T-cell (primary cell): ENCODE data around the gene INPP4A. TPM values are rescaled to one million over a fixed set of nuclear protein-coding genes. Genes with fewer than 3 reads are reported as not detected.
A peak's percentile ranks its signal among the peaks of the same experiment; 100 is the strongest.

Experiments used
- ATAC-seq, 4 experiments: fragments of 200-7000 bp in 3 of 4; fragments of 150-1000 bp in 1 of 4; cut with Tn5 transposase; replicated peaks in 1 of 4; 1 replicate in 3 of 4; 2 replicates in 1 of 4; pipeline ENCODE4 v1.10.0; 2021; ENCODE audit warnings: moderate library complexity in 3 of 4, mild to moderate bottlenecking in 2 of 4, moderate number of reproducible peaks in 1 of 4
- CTCF ChIA-PET, 2 donors: fragments of 300-600 bp; sonication (Branson Sonifier 250); formaldehyde crosslinking; loops; one replicate each; lab custom pipeline; 2022; ENCODE audit warnings: antibody characterized with exemption in 2 of 2; lab: Charles Lee
- POLR2A ChIA-PET, 2 donors: fragments of 300-600 bp; sonication (Branson Sonifier 250); formaldehyde crosslinking; loops; one replicate each; lab custom pipeline; 2022; ENCODE audit warnings: antibody characterized with exemption in 2 of 2; lab: Charles Lee
- DNase-seq, 35 experiments: peaks; one replicate each; pipeline versions ENCODE4 v3.0.0 to v3.0.0-alpha.2; 2013 to 2023
- H3K27ac ChIP-seq: one replicate; pipeline ENCODE4 v1.5.1; 2013; ENCODE audit warnings: low read length
- H3K27me3 ChIP-seq, 2 experiments: replicated peaks in 1 of 2; 1 replicate in 1 of 2; 2 replicates in 1 of 2; pipeline versions ENCODE4 v1.6.1 to v1.7.0; 2013; ENCODE audit warnings: low read length in 1 of 2, mixed read lengths in 1 of 2; ENCODE audit not compliant: control insufficient read depth in 2 of 2, insufficient read depth in 2 of 2; ENCODE audit errors: extremely low read depth in 1 of 2
- H3K36me3 ChIP-seq, 2 donors: 1 replicate in 1 of 2; 2 replicates in 1 of 2; pipeline versions ENCODE4 v1.6.1 to v1.7.0; 2013; ENCODE audit warnings: low read length in 1 of 2; ENCODE audit not compliant: control insufficient read depth in 2 of 2, insufficient read depth in 1 of 2; ENCODE audit errors: extremely low read depth in 1 of 2
- H3K4me1 ChIP-seq, 2 experiments: 1 replicate in 1 of 2; 2 replicates in 1 of 2; pipeline versions ENCODE4 v1.6.1 to v1.7.0; 2013; ENCODE audit warnings: low read length in 2 of 2, mixed read lengths in 1 of 2; ENCODE audit not compliant: insufficient read depth in 2 of 2, control insufficient read depth in 1 of 2; ENCODE audit errors: extremely low read depth in 1 of 2
- H3K4me3 ChIP-seq, 2 donors: 1 replicate in 1 of 2; 2 replicates in 1 of 2; pipeline versions ENCODE4 v1.5.1 to v1.7.0; 2013; ENCODE audit warnings: mild to moderate bottlenecking in 2 of 2, low read length in 1 of 2, moderate library complexity in 1 of 2; ENCODE audit not compliant: control insufficient read depth in 1 of 2; ENCODE audit errors: extremely low read depth in 1 of 2
- H3K9me3 ChIP-seq: 2 replicates; pipeline ENCODE4 v1.7.0; 2013
- H3K27ac Mint-ChIP-seq, 2 donors: one replicate each; pipeline ENCODE4 v1.8.0; 2020 to 2021; ENCODE audit warnings: mild to moderate bottlenecking in 2 of 2, mixed read lengths in 2 of 2
- H3K27me3 Mint-ChIP-seq, 2 donors: one replicate each; pipeline ENCODE4 v1.8.0; 2021 to 2022; ENCODE audit warnings: mixed read lengths in 2 of 2
- H3K36me3 Mint-ChIP-seq: one replicate; pipeline ENCODE4 v1.8.0; 2021; ENCODE audit warnings: mixed read lengths
- H3K4me1 Mint-ChIP-seq, 3 donors: one replicate each; pipeline ENCODE4 v1.8.0; 2020 to 2022; ENCODE audit warnings: mixed read lengths in 3 of 3, mild to moderate bottlenecking in 1 of 3
- H3K4me3 Mint-ChIP-seq, 3 donors: one replicate each; pipeline ENCODE4 v1.8.0; 2020 to 2022; ENCODE audit warnings: mild to moderate bottlenecking in 3 of 3, mixed read lengths in 3 of 3, moderate library complexity in 3 of 3
- H3K9me3 Mint-ChIP-seq, 3 donors: one replicate each; pipeline ENCODE4 v1.8.0; 2020 to 2022; ENCODE audit warnings: mixed read lengths in 3 of 3
- WGBS: methylation state at CpG from one replicate; pipeline ENCODE4 v1.1.5; 2013; ENCODE audit warnings: missing lambda C conversion rate; ENCODE audit not compliant: insufficient coverage; 5-methylcytosine and 5-hydroxymethylcytosine counted together
- total RNA-seq, 35 experiments: library from RNA in 6 of 35; stranded (reverse) in 6 of 35; fragments of 120-200 nt in 1 of 35; gene quantifications; one replicate each; pipeline versions ENCODE4 v1.2.1 to v1.2.4 and lab custom pipeline; 2013 to 2026

Gene INPP4A
- total RNA-seq, 5 donors from 2014 or later (not counting 1 experiment from before 2014, with no cell fraction given): 126 to 153 (median 136) TPM

DNA sequence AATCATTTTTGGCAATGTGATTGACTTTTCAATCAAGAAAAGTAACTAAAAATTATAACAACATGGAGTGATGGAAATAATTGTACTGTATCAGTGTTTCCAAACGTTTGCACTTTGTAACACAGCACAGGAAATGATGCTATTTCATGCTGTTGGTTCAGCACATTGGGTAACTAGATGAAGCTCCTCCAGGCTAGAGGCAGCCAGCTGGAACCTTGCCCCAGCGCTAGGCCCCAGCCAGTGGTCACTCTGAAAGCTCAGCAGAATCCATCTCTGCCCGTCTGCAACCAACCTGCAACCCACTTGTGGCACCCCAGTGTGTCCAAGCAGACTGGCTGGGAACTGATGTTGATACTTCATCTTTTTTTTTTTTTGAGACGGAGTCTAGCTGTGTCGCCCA is 179.0 kb downstream of the INPP4A start:
- peak overlapping the region; percentile 48 to 49 for H3K27ac Mint-ChIP-seq
- H3K36me3 ChIP-seq: peaks cover 7 to 81% of the 10 kb centered on the region in 2 donors
- peaks cover 0 to 8% of the 10 kb centered on the region in 2 experiments for H3K4me1 ChIP-seq
- ATAC-seq (no peak), DNase-seq (no peak)
- WGBS: 58% methylated on average over 3 of the region's 5 CpGs
- H3K27me3 Mint-ChIP-seq: no peaks in the 10 kb centered on the region
- CTCF ChIA-PET: interaction anchor here in 1 of 2 donors (0.5 kb wide), 1 partner anchor 214 kb away, joined by 3 read pairs; no protein-coding TSS in a partner anchor
- H3K9me3 Mint-ChIP-seq: no peaks in the 10 kb centered on the region
- peaks cover 49% of the 10 kb centered on the region for H3K36me3 Mint-ChIP-seq
- H3K9me3 ChIP-seq: no peaks in the 10 kb centered on the region
- no peak overlapping the region for H3K4me3 Mint-ChIP-seq
- H3K27me3 ChIP-seq: no peaks in the 10 kb centered on the region
- POLR2A ChIA-PET: interaction anchor here in 1 of 2 donors (0.7 kb wide), 1 partner anchor 12 kb away, joined by 3 read pairs; no protein-coding TSS in a partner anchor
- peak overlapping the region; percentile 13 for H3K27ac ChIP-seq
- H3K4me3 ChIP-seq: no peak overlapping the region
- H3K4me1 Mint-ChIP-seq: peaks cover 26 to 36% (median 29%) of the 10 kb centered on the region in 3 donors

DNA sequence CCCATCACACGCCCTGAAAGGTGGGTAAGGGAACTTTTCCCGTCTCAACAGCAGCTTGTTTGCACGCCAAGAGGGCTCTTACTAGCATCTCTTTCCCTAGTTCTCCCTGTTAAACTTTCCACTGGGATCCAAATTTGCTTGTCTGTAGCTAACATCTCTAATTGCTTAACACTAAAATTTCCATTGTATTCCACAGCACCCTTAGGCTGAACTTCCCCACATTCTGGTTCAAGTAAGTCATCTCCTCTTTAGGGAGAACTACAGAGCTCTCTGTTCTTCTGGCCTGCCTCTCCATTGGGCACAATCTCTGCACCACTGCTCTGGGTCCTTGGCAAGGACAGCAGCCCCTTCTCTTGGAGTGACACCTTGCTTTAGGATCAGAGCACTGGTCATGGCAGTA is 187.7 kb downstream of the INPP4A start:
- WGBS: 100% methylated on average over 3 of the region's 3 CpGs
- peaks cover 14 to 32% of the 10 kb centered on the region in 2 experiments for H3K4me1 ChIP-seq
- Mint-ChIP-seq H3K36me3 (peaks cover 50% of the 10 kb centered on the region), H3K9me3 (no peaks in the 10 kb centered on the region), H3K27ac (peak overlapping the region; percentile 28 to 71), H3K4me3 (no peak overlapping the region), H3K4me1 (peaks cover 29 to 40% (median 39%) of the 10 kb centered on the region in 3 donors), H3K27me3 (no peaks in the 10 kb centered on the region)
- H3K27me3 ChIP-seq: no peaks in the 10 kb centered on the region
- H3K27ac ChIP-seq: no peak overlapping the region
- DNase-seq (no peak), ATAC-seq (no peak)
- ChIA-PET CTCF (interaction anchor here in 1 of 2 donors (1.7 kb wide), 1 partner anchor 17 kb away, joined by 4 read pairs; no protein-coding TSS in a partner anchor), POLR2A (no interaction called here)
- H3K4me3 ChIP-seq: no peak overlapping the region
- peaks cover 20 to 94% of the 10 kb centered on the region in 2 donors for H3K36me3 ChIP-seq
- no peaks in the 10 kb centered on the region for H3K9me3 ChIP-seq

DNA sequence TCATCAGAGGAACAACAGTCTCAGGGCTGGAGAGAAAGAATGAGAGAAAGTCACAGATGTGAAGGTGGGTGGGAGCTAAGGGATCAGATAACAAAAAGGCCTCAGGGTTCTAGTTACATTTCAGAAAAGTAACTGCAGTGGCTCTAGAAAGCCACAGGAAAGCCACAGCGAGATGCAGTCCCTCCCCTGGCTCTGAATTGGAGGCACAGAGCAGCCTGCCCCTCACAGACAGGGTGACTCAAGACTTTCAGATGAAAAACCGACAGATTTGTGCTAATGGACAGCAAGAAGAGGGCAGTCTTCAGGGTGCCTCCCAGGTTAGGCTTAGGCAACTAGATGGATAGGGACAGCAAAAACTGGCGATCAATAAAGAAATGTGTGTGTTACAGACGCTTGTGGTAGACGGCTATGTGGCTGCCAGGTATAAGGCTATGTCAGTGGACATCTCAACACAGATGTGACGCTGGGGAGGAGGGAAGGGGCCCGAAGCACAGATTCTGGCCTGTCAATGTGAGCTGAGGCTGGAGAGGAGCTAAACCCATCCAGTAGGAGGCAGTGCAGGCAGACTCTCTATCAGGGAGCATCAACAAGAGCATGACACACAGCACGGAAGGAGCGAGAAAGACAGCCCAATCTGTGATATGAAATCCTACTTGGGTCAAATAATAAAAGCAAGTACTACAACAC is 189.9 kb downstream of the INPP4A start:
- Histone ChIP-seq H3K9me3 (no peaks in the 10 kb centered on the region), H3K27ac (peak overlapping the region; percentile 50), H3K4me1 (peaks cover 29 to 42% of the 10 kb centered on the region in 2 experiments), H3K36me3 (peaks cover 20 to 83% of the 10 kb centered on the region in 2 donors), H3K27me3 (no peaks in the 10 kb centered on the region), H3K4me3 (peak overlapping the region in 1 of 2 donors; percentile 44)
- Mint-ChIP-seq H3K36me3 (peaks cover 40% of the 10 kb centered on the region), H3K27me3 (no peaks in the 10 kb centered on the region), H3K4me3 (peak overlapping the region in 2 of 3 donors; percentile 17 to 55), H3K4me1 (peaks cover 43 to 51% (median 46%) of the 10 kb centered on the region in 3 donors), H3K9me3 (no peaks in the 10 kb centered on the region), H3K27ac (peak overlapping the region; percentile 88 to 89)
- ChIA-PET POLR2A (interaction anchor here in 1 of 2 donors (0.6 to 1.2 kb wide), 2 partner anchors 22 to 96 kb away, joined by 3 to 5 read pairs; partner anchors contain the start of gene MGAT4A), CTCF (interaction anchor here in 1 of 2 donors (0.9 to 1.2 kb wide), 3 partner anchors 11 to 17 kb away, joined by 3 to 5 read pairs (median 4); no protein-coding TSS in a partner anchor)
- peak; percentile 34 to 51 (median 42) for ATAC-seq
- peak in 32 of 35 experiments; percentile 20 to 78 (median 51) for DNase-seq
- 46% methylated on average over 6 of the region's 9 CpGs for WGBS

DNA sequence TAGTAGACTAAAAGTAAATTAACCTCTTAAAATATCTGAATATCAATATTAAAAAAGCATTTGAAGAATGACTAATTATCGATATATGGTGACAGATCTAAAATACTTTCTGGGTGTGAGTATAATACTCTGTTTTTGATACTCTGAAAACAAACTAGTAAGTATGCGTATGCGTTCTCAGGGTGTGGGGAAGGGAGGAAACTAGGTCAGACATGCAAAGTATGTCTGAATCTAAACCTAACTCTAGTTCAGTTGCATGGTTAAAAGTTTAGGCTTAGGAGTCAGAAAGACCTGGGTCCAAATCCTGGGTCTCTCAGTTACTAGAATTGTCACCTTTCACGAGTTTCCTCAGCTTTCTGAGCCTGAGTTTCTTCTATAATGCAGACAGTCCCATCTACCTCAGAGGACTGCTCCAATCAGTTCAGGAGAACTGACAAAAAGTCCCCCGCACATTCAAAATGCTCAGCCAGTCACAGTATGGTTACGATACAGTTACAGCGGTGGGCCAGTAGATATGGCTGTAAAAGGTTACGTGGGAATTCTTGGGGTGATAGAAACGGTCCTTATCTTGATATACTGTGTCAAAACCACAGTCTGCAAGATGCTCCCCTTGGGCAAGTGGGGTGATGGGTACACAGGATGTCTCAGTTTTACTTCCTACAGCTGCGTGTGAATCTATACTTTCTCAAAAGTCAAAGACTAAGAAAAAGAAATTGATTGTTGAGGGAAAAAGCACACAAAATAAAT is 192.9 kb downstream of the INPP4A start:
- no peaks in the 10 kb centered on the region for H3K27me3 Mint-ChIP-seq
- Histone ChIP-seq H3K4me1 (peaks cover 29 to 40% of the 10 kb centered on the region in 2 experiments), H3K27me3 (no peaks in the 10 kb centered on the region), H3K27ac (peak overlapping the region; percentile 77), H3K4me3 (peak overlapping the region in 1 of 2 donors; percentile 1), H3K36me3 (peaks cover 7 to 75% of the 10 kb centered on the region in 2 donors), H3K9me3 (no peaks in the 10 kb centered on the region)
- ATAC-seq: peak; percentile 76 to 88 (median 82)
- ChIA-PET POLR2A (interaction anchor here in 1 of 2 donors (0.5 kb wide), 1 partner anchor 83 kb away, joined by 3 read pairs; no protein-coding TSS in a partner anchor), CTCF (interaction anchor here in 1 of 2 donors (0.6 to 1.3 kb wide), 2 partner anchors 12 to 13 kb away, joined by 3 to 4 read pairs; no protein-coding TSS in a partner anchor)
- peak overlapping the region; percentile 85 to 91 for H3K27ac Mint-ChIP-seq
- 3% methylated on average over 4 of the region's 10 CpGs for WGBS
- H3K9me3 Mint-ChIP-seq: no peaks in the 10 kb centered on the region
- peak overlapping the region; percentile 46 to 60 (median 58) for H3K4me3 Mint-ChIP-seq
- peaks cover 37% of the 10 kb centered on the region for H3K36me3 Mint-ChIP-seq
- H3K4me1 Mint-ChIP-seq: peaks cover 47 to 51% (median 49%) of the 10 kb centered on the region in 3 donors
- peak in 34 of 35 experiments; percentile 14 to 84 (median 53) for DNase-seq

DNA sequence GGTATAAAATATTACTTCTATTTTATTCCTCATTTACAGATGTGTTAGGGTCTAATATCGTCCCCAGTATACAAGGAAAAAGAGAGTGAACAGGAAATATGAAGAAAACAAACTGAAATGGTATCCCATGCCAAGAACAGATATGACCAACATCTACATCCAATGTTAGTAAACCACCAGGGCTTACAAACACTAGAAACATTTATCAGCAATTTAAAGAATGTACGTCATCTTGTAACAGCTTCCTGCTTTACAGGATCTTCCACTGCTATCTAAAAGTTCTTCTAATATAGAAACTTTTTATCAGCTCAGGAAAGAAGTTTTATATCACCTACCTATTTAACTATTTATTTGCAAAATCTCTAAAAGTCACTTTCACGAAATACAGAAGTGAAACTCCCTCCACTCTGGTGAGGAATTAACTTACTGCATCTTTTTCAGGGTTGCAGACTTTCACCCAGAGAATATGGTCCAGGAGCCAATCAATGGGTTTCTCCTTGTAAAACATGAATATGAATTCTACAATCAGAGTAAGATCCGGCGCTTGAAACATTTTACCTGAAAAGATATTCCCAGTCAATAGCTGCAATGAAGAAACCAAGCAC is 198.9 kb downstream of the INPP4A start:
- no peaks in the 10 kb centered on the region for H3K27me3 Mint-ChIP-seq
- ChIA-PET POLR2A (no interaction called here), CTCF (interaction anchor here in 1 of 2 donors (1.2 kb wide), 1 partner anchor 194 kb away, joined by 3 read pairs; no protein-coding TSS in a partner anchor)
- H3K9me3 Mint-ChIP-seq: no peaks in the 10 kb centered on the region
- no peak overlapping the region for H3K4me3 Mint-ChIP-seq
- DNase-seq (no peak), ATAC-seq (no peak)
- no peak overlapping the region for H3K4me3 ChIP-seq
- H3K36me3 ChIP-seq: peaks cover 9 to 83% of the 10 kb centered on the region in 2 donors
- 100% methylated on average over 2 of the region's 5 CpGs for WGBS
- no peak overlapping the region for H3K27ac ChIP-seq
- H3K36me3 Mint-ChIP-seq: peaks cover 47% of the 10 kb centered on the region
- H3K4me1 Mint-ChIP-seq: peaks cover 11 to 38% (median 34%) of the 10 kb centered on the region in 3 donors
- H3K27me3 ChIP-seq: no peaks in the 10 kb centered on the region
- H3K9me3 ChIP-seq: no peaks in the 10 kb centered on the region
- H3K27ac Mint-ChIP-seq: peak overlapping the region; percentile 31 to 73
- peaks cover 3 to 9% of the 10 kb centered on the region in 2 experiments for H3K4me1 ChIP-seq
